ENCODE data around the gene RAPGEF6.

RAPGEF6 gene

GRCh38 chr5:131457193-131457592 lies 177.8 kb downstream of the RAPGEF6 start:
- no peak for DNase-seq (ENCODE audit: low spot score)
- in situ Hi-C loops (cut with MboI; ENCODE audit: low pct_unique_long_range_greater_than_20kb, low sequenced_read_pairs, unreplicated experiment), result no loop called here
- no peak for TF ChIP-seq CTCF (IDR thresholded peaks at IDR 0.05; ENCODE audit: extremely low read depth, insufficient read depth, missing control alignments)

GRCh38 chr5:131450941-131451340 lies 184.1 kb downstream of the RAPGEF6 start:
- TF ChIP-seq CTCF (IDR thresholded peaks at IDR 0.05; ENCODE audit: extremely low read depth, insufficient read depth, missing control alignments), result no peak
- in situ Hi-C loops (cut with MboI; ENCODE audit: low pct_unique_long_range_greater_than_20kb, low sequenced_read_pairs, unreplicated experiment), result no loop called here
- no peak for DNase-seq (ENCODE audit: low spot score)

GRCh38 chr5:131441184-131441583 lies 193.8 kb downstream of the RAPGEF6 start:
- no peak for TF ChIP-seq CTCF (IDR thresholded peaks at IDR 0.05; ENCODE audit: extremely low read depth, insufficient read depth, missing control alignments)
- in situ Hi-C loops (cut with MboI; ENCODE audit: low pct_unique_long_range_greater_than_20kb, low sequenced_read_pairs, unreplicated experiment), result no loop called here
- no peak for DNase-seq (ENCODE audit: low spot score)

- TF ChIP-seq CTCF (IDR thresholded peaks at IDR 0.05; ENCODE audit: extremely low read depth, insufficient read depth, missing control alignments), result no peak
- no peak for DNase-seq (ENCODE audit: low spot score)
- in situ Hi-C loops (cut with MboI; ENCODE audit: low pct_unique_long_range_greater_than_20kb, low sequenced_read_pairs, unreplicated experiment), result no loop called here
Observed at GRCh38 chr5:131436081-131436480, 198.9 kb downstream of the RAPGEF6 start.

- no peak for TF ChIP-seq CTCF (IDR thresholded peaks at IDR 0.05; ENCODE audit: extremely low read depth, insufficient read depth, missing control alignments)
- in situ Hi-C loops (cut with MboI; ENCODE audit: low pct_unique_long_range_greater_than_20kb, low sequenced_read_pairs, unreplicated experiment), result no loop called here
- no peak for DNase-seq (ENCODE audit: low spot score)
Observed at GRCh38 chr5:131433109-131433508, 201.9 kb downstream of the RAPGEF6 start.

- in situ Hi-C loops (cut with MboI; ENCODE audit: low pct_unique_long_range_greater_than_20kb, low sequenced_read_pairs, unreplicated experiment), result no loop called here
- no peak for DNase-seq (ENCODE audit: low spot score)
- TF ChIP-seq CTCF (IDR thresholded peaks at IDR 0.05; ENCODE audit: extremely low read depth, insufficient read depth, missing control alignments), result no peak
Observed at GRCh38 chr5:131431794-131432193, 203.2 kb downstream of the RAPGEF6 start.

- TF ChIP-seq CTCF (IDR thresholded peaks at IDR 0.05; ENCODE audit: extremely low read depth, insufficient read depth, missing control alignments), result no peak
- no peak for DNase-seq (ENCODE audit: low spot score)
- in situ Hi-C loops (cut with MboI; ENCODE audit: low pct_unique_long_range_greater_than_20kb, low sequenced_read_pairs, unreplicated experiment), result no loop called here
Observed at GRCh38 chr5:131430794-131431193, 204.2 kb downstream of the RAPGEF6 start.

All from GM13977 (cell line).